Bone marrow (tissue), 2 donors: ENCODE data around the gene FOXN3.

Source experiments
- DNase-seq, 2 donors: peaks; one replicate each; lab custom pipeline; 2025; lab: John Stamatoyannopoulos, UW

The FOXN3 gene, protein sequence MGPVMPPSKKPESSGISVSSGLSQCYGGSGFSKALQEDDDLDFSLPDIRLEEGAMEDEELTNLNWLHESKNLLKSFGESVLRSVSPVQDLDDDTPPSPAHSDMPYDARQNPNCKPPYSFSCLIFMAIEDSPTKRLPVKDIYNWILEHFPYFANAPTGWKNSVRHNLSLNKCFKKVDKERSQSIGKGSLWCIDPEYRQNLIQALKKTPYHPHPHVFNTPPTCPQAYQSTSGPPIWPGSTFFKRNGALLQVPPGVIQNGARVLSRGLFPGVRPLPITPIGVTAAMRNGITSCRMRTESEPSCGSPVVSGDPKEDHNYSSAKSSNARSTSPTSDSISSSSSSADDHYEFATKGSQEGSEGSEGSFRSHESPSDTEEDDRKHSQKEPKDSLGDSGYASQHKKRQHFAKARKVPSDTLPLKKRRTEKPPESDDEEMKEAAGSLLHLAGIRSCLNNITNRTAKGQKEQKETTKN

DNA sequence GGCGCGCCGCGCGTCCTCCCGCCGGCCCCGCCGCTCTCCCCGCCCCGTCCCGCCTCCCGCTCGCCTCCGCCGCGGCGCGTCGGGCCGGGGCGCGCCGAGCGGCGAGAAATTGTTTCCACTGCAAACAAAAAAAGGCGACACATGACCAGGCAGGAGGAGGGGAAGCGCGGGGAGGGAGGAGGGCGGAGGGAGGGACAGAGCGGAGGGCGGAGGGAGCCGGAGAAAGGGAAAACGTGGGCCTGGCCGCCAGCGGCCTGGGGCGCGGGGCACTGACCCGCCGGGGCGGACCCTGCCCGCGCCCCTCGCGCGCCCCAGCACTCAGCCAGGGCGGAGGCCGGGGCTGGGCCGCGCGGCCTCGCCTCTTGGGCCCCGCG, at the start of gene FOXN3:
FOXN3 (minus strand) TSS at position 143 of the 374 bp plus-strand sequence. CDS start 4,757 bp downstream, outside the sequence.
- DNase-seq: peak; percentile 60 to 89

DNA sequence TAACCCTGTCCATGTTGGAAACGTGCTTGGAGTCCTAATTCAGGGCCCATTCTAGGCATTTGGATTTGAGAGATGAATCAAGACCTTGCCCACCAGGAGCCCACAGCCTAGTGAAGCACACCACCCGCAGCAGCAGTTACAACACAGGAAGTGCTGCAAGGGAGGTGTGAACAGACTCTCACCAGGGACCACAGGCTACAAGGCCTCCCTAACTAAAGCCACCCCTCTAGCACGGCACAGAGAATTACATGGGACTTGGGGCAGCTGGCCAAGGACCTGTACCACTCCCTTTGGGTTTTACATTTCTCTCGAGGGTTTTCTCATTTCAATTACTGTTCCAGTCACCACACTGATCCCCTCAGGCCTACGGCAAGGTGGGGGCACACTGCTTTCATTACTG, 49.5 kb upstream of the FOXN3 start:
- DNase-seq: no peak

DNA sequence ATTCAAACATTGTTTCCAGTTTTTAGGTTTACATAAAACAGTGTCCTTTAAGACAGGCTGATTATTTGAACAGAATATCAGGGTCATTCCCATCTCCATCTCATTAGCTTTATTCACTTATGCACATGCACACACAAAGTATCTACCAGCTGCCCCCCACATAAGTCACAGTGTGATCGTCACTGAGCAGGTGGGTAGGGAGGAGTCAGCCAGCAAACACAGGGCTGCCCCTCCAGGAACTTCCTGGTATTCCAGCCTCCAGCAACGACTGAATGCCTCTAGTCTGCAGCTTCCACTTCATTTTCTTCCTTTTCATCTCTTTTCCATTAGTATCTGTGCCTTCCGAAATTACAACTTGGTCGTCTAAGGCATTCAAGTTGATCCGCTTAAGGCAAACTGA, 48.8 kb upstream of the FOXN3 start:
- DNase-seq: no peak

DNA sequence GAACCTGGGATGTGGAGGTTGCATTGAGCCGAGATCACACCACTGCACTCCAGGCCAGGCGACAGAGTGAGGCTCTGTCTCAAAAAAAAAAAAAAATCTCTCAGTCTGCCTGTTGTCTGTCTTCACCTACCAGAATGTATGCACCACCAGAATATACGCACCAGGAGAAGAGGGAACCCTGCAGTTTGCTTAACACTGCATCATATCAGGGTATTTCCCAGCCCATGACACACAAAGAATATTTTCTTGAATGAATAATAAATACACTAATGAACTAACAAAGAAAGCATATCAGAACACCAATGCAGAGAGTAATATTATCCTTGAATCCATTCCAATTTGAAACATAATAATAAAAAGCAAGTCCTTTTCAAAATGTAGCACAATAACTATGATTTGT, 44.2 kb upstream of the FOXN3 start:
- DNase-seq: no peak

DNA sequence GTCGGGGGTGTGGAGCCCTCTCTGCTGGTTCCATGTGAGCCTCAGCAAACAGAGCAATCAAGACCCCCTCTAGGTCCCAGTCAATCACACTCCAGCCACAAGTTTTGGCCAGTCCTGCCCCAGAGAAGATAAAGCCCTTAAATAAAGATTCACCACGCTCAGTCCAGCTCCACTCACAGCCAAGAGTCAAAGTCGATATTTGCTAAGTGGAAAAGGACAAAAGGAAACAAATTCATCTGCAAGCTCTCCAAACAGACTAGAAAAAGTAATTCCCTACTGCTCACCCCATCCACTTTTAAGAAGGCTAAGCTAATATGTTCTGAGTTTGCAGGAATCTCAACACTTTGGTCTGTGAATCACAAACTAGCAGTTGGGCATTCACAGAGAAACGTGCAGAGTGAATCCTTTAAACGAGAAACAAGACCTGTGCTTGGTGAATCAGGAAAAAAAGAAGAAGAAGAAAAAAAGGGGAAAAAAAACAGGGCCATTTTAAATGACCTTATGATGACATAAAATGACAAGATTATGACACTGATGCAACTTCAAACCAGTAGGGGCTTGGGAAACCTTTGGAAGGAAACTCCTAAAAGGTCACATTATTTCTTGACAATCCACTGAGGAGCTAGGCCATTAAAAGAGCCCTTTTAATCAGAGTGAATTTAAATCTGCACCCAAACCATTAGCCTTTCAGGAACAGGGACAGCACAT, 41.8 kb upstream of the FOXN3 start:
- no peak for DNase-seq

DNA sequence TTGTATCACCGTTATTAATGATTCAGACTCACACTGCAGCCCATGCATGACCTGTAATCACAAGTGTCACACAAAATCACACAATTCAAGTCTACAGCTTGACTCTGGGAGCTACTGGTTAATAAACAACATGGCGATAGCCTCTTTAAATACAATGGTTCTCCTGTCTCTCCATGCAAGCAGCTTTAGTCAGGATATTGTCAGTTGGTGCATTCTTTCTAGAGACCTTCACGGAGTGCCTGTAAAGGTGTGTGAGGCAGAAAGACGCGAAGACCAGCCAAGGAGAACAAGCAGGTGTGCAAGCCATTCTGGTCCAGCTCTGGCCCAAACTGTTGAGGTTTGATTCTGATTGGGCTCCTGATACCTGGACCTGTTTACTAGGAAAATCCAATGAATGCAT, 40.0 kb upstream of the FOXN3 start:
- no peak for DNase-seq

DNA sequence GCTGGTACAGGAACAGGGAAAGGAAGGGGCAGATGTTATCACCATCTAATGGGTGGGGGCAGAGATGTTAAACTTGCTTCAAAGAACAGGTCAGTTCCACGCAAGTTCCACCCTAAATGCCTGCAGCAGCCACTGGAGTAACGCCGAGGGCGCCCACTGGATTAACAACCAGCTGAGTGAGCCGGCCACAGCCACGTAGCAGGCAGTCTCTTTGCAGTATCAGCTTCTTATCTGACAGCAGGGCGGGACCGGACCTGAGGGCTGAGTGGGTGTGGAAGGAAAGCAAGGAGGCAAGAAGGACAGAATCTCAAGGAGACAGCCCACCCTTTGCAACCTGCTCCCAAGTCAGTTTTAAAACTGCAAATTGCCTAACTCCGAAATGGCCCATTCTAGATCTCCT, 38.4 kb upstream of the FOXN3 start:
- DNase-seq: no peak

DNA sequence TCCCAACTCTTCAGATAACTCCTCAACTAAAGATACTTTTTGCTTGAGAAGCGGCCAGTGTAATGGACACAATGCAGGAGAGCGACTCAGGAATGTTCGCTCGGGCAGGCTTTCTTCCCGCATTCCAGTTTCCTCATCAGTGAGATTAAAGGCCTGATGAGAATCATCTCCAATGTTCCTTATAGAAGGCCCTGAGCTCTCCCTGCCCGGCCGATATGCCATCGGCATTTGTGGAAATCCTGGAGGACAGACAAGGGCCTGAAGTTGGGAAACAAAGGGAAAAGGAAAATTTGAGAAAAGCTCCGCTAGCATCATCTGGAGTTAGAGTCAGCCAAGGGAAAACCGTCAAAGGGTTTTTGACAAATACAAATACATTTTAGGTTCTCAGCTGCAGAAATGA, 38.0 kb upstream of the FOXN3 start:
- DNase-seq: no peak

DNA sequence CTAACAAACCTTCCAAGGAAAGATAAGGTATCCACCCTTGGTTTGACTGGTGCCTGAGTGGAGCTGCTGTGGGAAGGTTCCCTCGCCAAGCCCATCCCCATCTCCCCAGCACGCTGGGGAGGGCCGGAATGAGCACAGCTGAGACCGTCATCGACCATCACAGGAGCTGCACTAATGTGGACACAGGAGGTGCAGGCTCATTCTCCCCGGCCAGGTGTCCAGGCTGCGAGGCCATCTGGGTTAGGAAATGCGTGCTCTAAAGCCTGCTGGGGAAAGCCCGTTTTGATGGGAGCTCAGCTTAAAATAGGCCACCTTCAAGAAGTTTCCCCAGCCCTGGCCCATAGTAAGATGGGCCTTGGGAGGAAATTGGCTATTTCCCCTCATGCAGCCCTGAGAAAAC, 35.2 kb upstream of the FOXN3 start:
- no peak for DNase-seq

DNA sequence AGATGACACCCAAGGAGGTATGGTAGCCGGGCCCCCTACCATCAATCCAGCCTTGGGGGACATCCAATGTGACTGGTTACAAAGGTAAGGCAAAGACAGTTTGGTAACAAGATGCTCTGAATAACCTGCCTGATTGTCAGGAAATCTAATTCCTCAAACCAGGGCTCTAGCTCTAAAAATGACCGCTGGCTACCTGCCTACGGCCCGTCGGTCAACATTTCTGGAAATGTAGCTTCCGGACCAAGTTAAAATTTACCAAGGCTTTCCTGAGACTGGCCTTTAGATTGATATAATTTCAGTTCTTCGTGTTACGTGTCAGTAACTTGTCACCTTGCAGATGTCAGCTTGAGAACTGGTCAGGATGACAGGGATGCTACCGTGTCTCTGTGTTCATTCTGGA, 34.2 kb upstream of the FOXN3 start:
- DNase-seq: no peak

DNA sequence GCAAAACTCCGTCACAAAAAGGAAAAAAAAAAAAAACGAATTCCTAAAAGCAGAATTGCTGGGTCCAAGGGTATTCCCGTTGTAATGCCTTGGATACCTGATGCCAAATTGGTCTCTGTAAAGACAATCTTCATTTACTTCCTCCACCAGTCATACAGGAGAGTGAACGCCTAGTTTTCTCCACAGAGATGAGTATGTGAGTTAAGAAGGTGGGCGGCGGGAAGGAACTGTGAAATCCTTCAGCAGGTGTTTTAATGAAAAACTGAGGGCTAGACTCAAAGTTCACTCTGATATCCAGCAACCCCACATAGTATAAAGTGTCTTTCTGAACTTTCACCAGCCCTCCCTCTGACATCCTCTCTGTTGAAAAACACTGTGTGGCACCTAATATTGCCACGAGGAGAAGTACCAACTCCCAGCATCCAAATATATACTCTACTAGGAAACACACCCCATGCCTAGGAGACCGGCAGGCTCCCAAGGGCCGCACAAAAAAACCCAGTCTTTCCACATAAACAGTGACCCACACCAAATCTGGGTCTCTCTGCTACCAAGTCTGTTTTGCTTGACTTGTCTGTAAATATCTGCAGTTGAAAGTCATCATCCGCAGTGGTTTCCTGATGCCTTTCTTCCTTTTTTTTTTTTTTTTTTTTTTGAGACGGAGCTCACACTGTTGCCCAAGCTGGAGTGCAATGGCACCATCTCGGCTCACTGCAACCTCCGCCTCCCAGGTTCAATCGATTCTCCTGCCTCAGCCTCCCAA, 30.3 kb upstream of the FOXN3 start:
- DNase-seq: peak in 1 of 2 donors; percentile 36

DNA sequence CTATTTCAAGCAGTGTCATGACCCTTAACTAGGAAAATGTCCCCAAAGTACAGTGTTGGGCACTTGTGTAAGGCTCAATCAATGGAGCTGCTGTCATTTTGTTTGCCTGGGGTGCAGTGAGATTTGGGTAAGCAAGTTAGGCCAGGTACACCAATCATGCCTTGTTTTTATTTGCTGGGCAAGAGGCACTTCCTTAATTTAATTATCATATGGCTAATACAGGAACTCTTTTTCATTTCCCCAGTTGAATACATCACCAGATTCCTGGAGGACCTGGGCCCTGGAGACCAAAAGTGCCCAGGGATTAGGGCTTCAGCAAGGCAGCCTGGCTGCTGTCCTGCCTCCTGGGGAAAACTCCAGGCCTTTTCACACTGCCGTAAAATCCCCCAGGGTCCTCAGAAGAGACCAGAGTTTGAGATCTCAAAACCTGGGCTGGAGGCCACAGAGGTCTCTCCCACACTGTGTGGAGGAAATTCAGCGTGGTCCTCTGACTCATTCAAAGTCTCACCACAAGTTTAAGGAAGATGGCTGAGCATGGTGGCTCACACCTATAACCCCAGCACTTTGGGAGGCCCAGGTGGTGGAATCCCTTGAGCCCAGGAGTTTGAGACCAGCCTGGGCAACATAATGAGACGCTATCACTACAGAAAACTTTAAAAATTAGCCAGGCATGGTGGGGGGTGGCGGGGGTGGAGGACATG, 28.4 kb upstream of the FOXN3 start:
- peak in 1 of 2 donors; percentile 22 for DNase-seq

DNA sequence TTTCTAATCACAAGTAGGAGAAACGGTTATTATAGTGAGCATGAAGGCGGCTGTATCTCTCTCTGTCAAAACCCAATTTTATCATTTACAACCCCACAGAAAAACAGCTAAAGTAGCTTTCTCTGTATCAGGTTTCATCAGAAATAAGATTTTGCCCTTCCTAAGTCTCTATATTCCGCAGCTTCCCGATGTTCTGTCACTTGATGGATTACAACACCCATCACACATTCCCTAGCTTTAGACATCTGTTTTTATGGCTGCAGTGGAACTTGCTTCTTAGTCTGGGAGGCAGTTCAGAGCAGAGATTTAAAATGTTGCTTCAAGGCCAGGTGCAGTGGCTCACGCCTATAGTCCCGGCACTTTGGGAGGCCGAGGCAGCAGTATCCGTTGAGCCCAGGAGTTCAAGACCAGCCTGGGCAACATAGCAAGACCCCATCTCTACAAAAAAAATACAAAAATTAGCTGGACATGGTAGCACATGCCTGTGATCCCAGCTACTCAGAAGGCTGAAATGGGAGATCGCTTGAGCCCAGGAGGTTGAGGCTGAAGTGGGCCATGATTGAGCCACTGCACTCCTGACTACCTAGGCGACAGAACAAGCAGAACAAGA, 27.6 kb upstream of the FOXN3 start:
- DNase-seq: no peak

DNA sequence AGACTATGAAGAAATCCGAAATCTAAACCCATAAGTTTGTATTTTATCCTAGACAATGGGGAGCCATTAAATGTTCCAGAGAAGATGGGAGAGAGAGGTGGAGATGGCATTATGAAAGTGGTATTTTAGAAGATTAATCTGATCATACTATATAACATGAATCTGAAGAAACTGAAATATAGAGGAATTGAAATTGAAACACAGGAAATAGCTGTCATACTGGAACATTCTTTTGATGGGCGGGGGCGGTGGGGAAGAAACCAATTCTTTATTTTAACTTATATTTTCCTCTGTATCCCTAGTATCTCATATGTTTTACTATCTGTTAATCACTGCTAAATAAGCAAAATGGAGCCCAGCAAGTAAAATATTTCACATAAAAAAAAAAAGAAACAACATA, 27.0 kb upstream of the FOXN3 start:
- DNase-seq: peak in 1 of 2 donors; percentile 13

DNA sequence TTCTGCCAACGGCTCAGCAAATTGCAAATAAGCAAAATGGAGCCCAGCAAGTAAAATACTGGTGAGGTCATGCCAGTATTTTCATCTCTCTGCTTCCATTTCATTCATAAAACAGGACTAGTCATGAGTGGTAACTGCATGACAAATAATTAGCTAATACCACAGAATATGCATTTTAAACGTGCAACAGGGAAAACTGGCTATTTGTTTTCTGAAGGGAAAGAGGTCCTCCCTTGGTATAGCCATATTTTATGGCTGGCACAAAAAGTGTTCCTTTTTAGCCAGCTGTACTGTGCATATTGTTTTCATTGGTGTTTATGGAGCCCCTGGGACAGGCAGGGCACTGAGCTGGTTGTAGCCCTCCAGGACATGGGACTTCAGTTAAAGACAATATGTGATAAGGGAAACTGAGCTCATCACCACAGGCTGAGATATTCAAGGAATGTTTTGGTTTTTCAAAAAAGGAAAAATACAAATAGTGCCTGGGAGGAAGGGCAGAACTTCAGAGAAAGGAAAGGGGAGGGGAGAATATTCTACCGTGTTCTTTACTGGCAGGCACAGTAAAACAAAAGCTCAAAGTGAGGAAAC, 26.1 kb upstream of the FOXN3 start:
- no peak for DNase-seq

DNA sequence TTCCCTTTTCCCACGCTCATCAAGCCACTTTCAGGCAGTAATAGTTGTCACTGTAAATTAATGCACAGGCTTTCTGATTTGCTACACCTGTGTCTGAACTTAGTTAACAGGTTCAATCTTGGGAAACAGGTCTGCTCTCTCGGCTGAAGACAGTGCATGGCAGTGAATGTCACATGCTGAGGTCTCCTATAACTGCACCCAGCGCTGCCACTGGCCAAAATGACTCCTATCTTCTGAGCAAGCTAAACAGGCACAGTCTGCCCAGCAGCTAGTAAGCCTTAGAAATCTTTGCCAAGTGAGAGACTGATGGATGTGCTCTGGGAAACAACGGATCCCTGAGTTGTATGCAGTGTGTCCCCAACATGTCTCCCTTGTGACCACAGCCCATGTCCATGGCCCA, 25.2 kb upstream of the FOXN3 start:
- DNase-seq: no peak

DNA sequence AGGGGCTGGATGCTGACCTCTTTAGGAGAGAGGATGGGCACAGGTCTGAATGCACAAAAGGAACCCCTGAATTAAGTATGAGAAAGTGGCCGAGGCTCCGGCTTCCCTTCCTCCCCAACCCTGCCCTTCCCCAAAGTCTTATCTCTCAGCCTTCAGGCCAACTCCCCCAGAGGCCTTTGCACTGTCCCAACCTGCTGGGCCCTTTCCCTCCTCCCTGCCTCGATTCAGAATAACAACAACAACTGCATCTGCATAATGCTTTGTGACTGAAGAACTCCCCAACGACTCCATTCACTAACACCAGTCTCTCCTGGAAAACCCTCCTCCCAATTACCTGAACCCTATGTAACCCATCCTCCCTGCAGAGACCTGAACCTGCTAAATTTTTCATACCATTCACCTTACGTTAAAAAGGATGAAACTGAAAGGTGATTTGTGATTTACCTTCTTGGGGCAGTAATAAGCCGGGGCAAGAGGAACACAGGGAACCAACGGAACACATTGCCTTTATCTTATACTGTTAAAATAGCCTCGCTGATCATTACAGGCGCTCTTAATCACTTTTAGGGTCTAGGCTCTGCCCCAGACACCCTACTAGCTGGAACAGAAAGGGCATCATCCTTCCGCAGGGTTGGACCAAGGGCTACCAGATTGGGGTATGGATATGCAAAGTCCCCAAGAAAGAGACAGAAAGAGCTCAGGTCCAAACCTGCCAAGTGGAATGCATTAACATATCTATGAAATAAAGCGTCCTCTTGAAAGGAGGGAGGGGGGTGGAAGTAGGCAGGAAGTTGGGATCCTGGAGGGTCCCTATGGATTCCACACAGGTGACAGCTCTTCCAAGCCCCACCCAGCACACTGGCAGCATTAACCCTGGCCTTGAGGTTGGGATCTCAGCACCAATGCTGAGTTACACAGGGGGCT, 24.2 kb upstream of the FOXN3 start:
- DNase-seq: no peak

DNA sequence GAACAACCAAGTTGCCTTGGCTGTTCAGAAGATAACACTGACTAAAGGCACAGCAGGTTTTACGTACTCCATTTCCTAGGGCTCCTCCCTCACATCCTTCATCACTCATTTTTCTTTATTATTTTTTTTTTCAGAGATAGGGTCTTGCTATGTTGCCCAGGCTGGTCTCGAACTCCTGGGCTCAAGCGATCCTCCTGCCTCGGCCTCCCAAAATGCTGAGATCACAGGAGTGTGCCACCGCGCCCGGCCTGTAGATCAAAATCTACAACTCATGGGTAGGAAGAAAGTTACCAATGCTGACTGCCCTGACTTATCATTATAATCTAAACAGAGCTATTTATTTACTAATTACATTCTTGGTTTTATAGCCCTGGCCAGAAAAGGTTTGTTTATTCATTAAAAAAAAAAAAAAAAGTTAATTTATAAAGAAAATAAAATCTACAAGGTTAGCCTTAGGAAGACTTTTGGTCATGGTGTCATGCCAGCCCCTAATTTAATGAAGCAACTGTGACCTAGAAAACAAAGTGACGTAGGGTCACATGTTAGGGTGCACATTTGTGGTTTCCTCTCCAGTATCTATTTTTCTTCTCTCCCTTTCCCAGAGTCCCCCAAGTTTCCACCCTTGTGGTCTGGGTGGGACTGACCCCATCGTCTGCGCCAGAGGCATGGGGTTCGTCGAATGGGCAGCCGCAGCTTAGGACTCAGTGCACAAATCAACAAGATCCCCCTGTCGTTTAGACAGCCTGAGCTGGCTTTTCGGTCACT, 19.0 kb upstream of the FOXN3 start:
- DNase-seq: no peak

DNA sequence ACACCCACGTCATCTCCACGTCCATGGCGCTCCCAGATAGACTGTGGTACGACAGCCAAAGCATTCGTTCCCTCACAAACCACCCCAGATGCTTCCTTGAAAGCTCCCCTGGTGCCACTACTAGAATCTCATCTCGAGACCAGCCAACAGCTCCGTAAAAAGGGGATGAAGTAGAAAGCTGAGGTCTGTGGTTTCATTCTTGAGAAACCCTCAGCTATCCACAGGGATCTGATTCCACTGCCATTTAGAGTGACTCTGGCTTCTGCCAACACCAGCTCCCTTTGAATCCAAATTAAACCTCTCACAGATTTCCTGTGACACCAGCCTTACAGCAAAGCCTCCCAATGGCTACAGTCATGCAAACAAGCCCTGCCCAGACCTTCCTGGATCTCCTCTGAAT, 18.5 kb upstream of the FOXN3 start:
- no peak for DNase-seq
